ENCODE results near the gene CASZ1. TPM values are rescaled to one million over a fixed set of nuclear protein-coding genes. Genes with fewer than 3 reads are reported as not detected.

CASZ1 gene
- total RNA-seq, 1 experiment from 2014 or later, result 11.1 TPM

DNA sequence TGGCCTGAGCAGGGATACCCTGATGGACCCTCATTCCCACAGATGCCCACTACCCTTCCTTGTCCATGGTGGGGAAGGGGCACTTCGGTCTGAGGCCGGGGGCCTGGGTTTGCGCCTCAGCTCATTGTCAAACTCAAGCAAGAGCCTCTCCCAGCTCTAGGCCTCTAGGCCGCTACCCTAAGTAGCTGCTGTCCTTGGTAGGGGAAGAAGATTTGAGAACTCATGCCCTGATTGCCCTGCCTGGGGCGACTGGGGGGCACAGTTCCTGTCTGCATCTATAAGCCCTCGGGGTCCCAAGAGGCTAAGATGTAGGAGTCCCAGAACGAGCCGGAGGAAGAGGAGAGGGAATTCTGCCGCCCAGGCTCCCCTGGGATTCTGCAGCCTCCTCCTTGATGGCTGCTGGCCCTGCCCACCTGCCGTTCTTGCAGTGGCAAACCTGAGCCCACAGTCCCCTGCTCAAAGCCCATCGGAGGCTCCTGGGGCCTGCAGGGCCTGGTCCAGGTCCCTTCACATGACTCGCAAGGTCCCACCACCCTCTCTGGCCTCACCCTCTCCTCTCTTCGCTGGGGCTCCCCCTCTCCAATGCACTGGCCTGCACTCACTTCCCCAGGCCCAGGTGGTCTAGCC is 20.4 kb upstream of the CASZ1 start:
- Mint-ChIP-seq H3K4me1 (ENCODE audit: insufficient read depth, unreplicated experiment) (peaks cover 27% of the 10 kb centered on the region), H3K4me3 (ENCODE audit: unreplicated experiment) (no peak overlapping the region), H3K36me3 (ENCODE audit: insufficient read depth, unreplicated experiment) (no peaks in the 10 kb centered on the region), H3K27me3 (ENCODE audit: insufficient read depth, unreplicated experiment) (no peaks in the 10 kb centered on the region), H3K27ac (ENCODE audit: low read depth, unreplicated experiment) (no peak overlapping the region), H3K9me3 (ENCODE audit: unreplicated experiment) (no peaks in the 10 kb centered on the region)
- DNase-seq (ENCODE audit: unreplicated experiment), result no peak
- CTCF ChIA-PET, result no interaction called here
- TF ChIP-seq, protein P1, sequence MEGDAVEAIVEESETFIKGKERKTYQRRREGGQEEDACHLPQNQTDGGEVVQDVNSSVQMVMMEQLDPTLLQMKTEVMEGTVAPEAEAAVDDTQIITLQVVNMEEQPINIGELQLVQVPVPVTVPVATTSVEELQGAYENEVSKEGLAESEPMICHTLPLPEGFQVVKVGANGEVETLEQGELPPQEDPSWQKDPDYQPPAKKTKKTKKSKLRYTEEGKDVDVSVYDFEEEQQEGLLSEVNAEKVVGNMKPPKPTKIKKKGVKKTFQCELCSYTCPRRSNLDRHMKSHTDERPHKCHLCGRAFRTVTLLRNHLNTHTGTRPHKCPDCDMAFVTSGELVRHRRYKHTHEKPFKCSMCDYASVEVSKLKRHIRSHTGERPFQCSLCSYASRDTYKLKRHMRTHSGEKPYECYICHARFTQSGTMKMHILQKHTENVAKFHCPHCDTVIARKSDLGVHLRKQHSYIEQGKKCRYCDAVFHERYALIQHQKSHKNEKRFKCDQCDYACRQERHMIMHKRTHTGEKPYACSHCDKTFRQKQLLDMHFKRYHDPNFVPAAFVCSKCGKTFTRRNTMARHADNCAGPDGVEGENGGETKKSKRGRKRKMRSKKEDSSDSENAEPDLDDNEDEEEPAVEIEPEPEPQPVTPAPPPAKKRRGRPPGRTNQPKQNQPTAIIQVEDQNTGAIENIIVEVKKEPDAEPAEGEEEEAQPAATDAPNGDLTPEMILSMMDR (IDR thresholded peaks at IDR 0.05; ENCODE audit: unreplicated experiment), result no peak
- POLR2A ChIA-PET, result interaction anchor here (0.8 to 3.0 kb wide), 3 partner anchors 8 to 607 kb away, joined by 3 to 22 read pairs (median 3); partner anchors contain the start of gene KIF1B
- no TSS peak for BruUV-seq (replicated peaks)
- intact Hi-C loops (cut with micrococcal nuclease), result no loop called here

DNA sequence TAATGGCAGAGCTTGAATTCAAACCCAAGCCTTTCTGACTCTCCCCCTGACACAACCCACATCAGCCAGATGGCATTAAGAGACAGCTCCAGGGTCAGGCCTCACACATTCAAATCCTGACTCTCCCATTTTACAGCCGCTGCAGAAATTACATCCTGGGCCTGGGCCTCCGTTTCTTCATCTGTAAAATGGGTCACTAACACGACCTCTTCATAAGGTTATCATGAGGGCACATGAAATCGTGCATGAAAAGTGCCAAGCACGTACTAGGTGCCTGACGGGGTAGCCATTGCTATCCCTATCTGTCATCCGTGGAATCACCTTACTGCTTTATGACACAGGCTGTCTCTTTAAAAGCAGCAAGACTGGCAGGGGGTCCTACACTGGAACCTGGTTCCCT is 19.8 kb upstream of the CASZ1 start:
- no peak overlapping the region for H3K27ac Mint-ChIP-seq (ENCODE audit: low read depth, unreplicated experiment)
- intact Hi-C loops (cut with micrococcal nuclease), result no loop called here
- ChIA-PET CTCF (no interaction called here), POLR2A (interaction anchor here (0.9 to 2.0 kb wide), 4 partner anchors 8 to 84 kb away, joined by 3 to 6 read pairs (median 4); no protein-coding TSS in a partner anchor)
- H3K36me3 Mint-ChIP-seq (ENCODE audit: insufficient read depth, unreplicated experiment), result no peaks in the 10 kb centered on the region
- no peaks in the 10 kb centered on the region for H3K9me3 Mint-ChIP-seq (ENCODE audit: unreplicated experiment)
- H3K4me3 Mint-ChIP-seq (ENCODE audit: unreplicated experiment), result no peak overlapping the region
- no peak for DNase-seq (ENCODE audit: unreplicated experiment)
- no peaks in the 10 kb centered on the region for H3K27me3 Mint-ChIP-seq (ENCODE audit: insufficient read depth, unreplicated experiment)
- TF ChIP-seq, protein P1 (IDR thresholded peaks at IDR 0.05; ENCODE audit: unreplicated experiment), result no peak
- H3K4me1 Mint-ChIP-seq (ENCODE audit: insufficient read depth, unreplicated experiment), result peaks cover 27% of the 10 kb centered on the region
- no TSS peak for BruUV-seq (replicated peaks)

DNA sequence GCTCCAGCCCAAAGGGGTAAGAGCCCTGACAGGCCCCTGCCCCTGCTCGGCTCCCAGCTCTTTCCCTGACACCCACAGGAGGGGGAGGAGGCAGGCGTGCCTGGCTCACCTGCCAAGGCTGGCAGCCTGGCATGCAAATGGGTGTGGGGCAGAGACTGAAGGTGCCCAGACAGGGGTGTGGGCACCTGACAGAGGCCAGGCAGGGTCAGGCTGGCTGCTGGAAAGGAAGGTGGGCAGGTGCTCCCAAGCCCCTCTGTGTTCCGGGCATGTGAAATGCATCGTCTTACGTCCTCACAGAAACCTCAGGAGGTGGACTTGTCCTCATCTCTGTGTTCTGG is 19.4 kb upstream of the CASZ1 start:
- Mint-ChIP-seq H3K9me3 (ENCODE audit: unreplicated experiment) (no peaks in the 10 kb centered on the region), H3K27me3 (ENCODE audit: insufficient read depth, unreplicated experiment) (no peaks in the 10 kb centered on the region), H3K36me3 (ENCODE audit: insufficient read depth, unreplicated experiment) (no peaks in the 10 kb centered on the region), H3K4me1 (ENCODE audit: insufficient read depth, unreplicated experiment) (peaks cover 27% of the 10 kb centered on the region), H3K27ac (ENCODE audit: low read depth, unreplicated experiment) (no peak overlapping the region), H3K4me3 (ENCODE audit: unreplicated experiment) (no peak overlapping the region)
- ChIA-PET POLR2A (interaction anchor here (0.9 to 2.0 kb wide), 4 partner anchors 9 to 85 kb away, joined by 3 to 6 read pairs (median 4); no protein-coding TSS in a partner anchor), CTCF (no interaction called here)
- intact Hi-C loops (cut with micrococcal nuclease), result no loop called here
- no TSS peak for BruUV-seq (replicated peaks)
- DNase-seq (ENCODE audit: unreplicated experiment), result no peak
- TF ChIP-seq, protein P1 (IDR thresholded peaks at IDR 0.05; ENCODE audit: unreplicated experiment), result no peak

DNA sequence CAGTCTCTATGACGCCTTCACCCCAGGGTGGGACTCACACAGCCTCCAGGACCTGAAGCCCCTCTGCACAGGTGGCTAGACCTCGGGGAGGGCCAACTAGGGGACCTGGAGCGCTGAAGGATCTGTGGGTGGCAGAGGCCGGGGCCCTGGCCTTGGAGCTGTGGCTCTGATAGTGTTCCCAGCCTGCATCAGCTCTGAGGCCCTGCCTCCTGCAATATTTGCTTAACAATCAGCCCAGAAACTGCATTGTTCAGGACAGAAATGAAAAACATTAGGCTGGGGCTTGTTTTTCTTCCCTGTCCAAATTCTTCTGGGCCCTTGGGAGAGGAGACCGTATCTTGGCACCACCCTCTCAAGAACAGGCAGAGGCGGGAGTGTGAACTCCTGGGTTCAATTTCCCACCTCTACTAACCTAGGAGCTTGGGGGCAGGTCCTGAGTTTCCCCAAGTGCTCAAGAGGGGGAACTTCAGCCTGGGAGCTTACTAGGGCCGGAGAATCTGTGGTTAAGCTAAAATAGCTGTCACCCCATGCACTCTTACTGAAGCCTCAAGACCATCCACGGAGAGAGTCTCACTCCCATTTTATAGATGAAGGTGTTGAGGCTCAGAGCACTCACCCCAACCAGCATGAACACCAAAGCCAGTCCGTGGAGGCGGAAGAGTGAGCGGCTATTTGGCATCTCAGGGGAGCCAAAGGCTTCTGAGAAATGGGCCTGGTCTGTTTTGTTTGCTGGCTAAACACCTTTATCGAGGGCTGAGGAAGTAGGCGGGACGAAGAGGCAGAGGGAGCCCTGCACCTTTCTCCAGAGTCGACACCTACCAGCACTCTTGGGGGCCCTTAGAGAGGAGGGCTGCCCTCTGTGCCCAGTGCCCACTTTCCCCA is 18.8 kb upstream of the CASZ1 start:
- DNase-seq (ENCODE audit: unreplicated experiment), result no peak
- no peaks in the 10 kb centered on the region for H3K9me3 Mint-ChIP-seq (ENCODE audit: unreplicated experiment)
- H3K27me3 Mint-ChIP-seq (ENCODE audit: insufficient read depth, unreplicated experiment), result no peaks in the 10 kb centered on the region
- H3K27ac Mint-ChIP-seq (ENCODE audit: low read depth, unreplicated experiment), result no peak overlapping the region
- H3K4me1 Mint-ChIP-seq (ENCODE audit: insufficient read depth, unreplicated experiment), result peaks cover 27% of the 10 kb centered on the region
- no peak overlapping the region for H3K4me3 Mint-ChIP-seq (ENCODE audit: unreplicated experiment)
- no TSS peak for BruUV-seq (replicated peaks)
- ChIA-PET CTCF (interaction anchor here (0.5 kb wide), 1 partner anchor 1852 kb away, joined by 3 read pairs; no protein-coding TSS in a partner anchor), POLR2A (interaction anchor here (0.9 to 2.0 kb wide), 5 partner anchors 9 to 85 kb away, joined by 3 to 9 read pairs (median 6); no protein-coding TSS in a partner anchor)
- intact Hi-C loops (cut with micrococcal nuclease), result no loop called here
- TF ChIP-seq, protein P1 (IDR thresholded peaks at IDR 0.05; ENCODE audit: unreplicated experiment), result no peak
- H3K36me3 Mint-ChIP-seq (ENCODE audit: insufficient read depth, unreplicated experiment), result no peaks in the 10 kb centered on the region

Data from MCF 10A (cell line).